ENCODE measurements around the gene MARCKSL1. TPM values are rescaled to one million over a fixed set of nuclear protein-coding genes. Genes with fewer than 3 reads are reported as not detected.
A peak's percentile ranks its signal among the peaks of the same experiment; 100 is the strongest.

Gene MARCKSL1
- polyA plus RNA-seq, 1 donor (not counting 4 experiments of a cell fraction or from before 2014, with no cell fraction given): 8.5 TPM

DNA sequence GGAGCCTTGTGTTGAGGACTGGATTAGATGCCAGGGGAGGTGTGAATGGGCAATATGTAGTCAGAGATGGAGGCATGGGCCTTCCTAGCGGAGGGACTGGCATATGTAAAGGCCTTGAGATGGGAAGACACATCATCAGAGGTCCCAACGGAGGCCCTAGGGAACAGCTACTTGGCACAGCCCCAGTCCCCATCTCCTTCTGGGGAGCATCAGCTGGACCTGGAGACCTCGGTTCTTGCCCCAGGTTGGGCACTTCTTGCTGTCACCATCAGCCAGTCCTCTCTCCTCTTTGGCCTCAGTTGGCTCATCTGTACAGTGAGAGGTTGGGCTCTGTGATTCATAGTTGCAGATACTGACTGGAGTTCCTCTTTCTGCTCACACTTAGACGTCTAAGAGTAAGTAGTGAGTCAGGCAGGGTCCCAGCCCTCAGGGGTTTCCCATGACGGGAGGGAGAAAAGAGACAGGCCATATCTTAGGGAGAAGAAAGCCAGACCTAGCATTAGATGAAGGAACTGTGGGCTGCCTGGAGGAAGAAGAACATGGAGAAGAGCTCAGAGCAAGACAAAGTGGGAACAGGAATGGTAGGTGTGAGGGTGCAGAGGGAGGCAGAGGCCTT, 3.4 kb upstream of the MARCKSL1 start:
- H4K20me1 ChIP-seq (ENCODE audit: control insufficient read depth, extremely low read depth, insufficient read depth, low read length): peaks cover 2% of the 10 kb centered on the region
- dilution Hi-C loops (cut with MboI; ENCODE audit: extremely low pct_ligation_motif_present, low sequenced_read_pairs): no loop called here
- no peak for TF ChIP-seq CTCF (optimal IDR thresholded peaks at IDR 0.05 in 1 of 3, IDR thresholded peaks at IDR 0.05 in 1 of 3, conservative IDR thresholded peaks at IDR 0.05 in 1 of 3; ENCODE audit: extremely low read depth in 1 of 3, insufficient read depth in 2 of 3, low read length in 3 of 3)
- TF ChIP-seq EZH2 (IDR thresholded peaks at IDR 0.05; ENCODE audit: low read length): no peak
- H3K9ac ChIP-seq (ENCODE audit: control insufficient read depth, extremely low read depth, insufficient read depth, low read length): no peak overlapping the region
- no peaks in the 10 kb centered on the region for H3K9me1 ChIP-seq (ENCODE audit: control insufficient read depth, extremely low read depth, insufficient read depth, low read length)
- H3K4me2 ChIP-seq (ENCODE audit: control insufficient read depth, extremely low read depth, insufficient read depth, low read depth, low read length): no peak overlapping the region
- peak; percentile 58 for DNase-seq (ENCODE audit: low read depth, low spot score)
- H3K79me2 ChIP-seq (ENCODE audit: control insufficient read depth, insufficient read depth, low read length): no peaks in the 10 kb centered on the region
- no peak overlapping the region for H3K4me3 ChIP-seq (ENCODE audit: control insufficient read depth in 2 of 3, extremely low read depth in 1 of 3, insufficient read depth in 2 of 3, low read depth in 1 of 3, low read length in 3 of 3)
- H3K4me1 ChIP-seq (ENCODE audit: control insufficient read depth, extremely low read depth, insufficient read depth, low read length): peaks cover 27% of the 10 kb centered on the region
- peaks cover 14% of the 10 kb centered on the region for H3K27me3 ChIP-seq (ENCODE audit: control insufficient read depth, extremely low read depth, insufficient read depth, low read length)
- H3K36me3 ChIP-seq (ENCODE audit: control insufficient read depth in 2 of 2, extremely low read depth in 1 of 2, insufficient read depth in 2 of 2, low read length in 2 of 2): no peaks in the 10 kb centered on the region
- no peak for FAIRE-seq
- H2AFZ ChIP-seq (ENCODE audit: control insufficient read depth, low read length): no peak overlapping the region
- H3K27ac ChIP-seq (ENCODE audit: control insufficient read depth, insufficient read depth, low read length): no peak overlapping the region
- no peaks in the 10 kb centered on the region for H3K9me3 ChIP-seq (ENCODE audit: control insufficient read depth, low read depth, low read length)

GRCh38 chr1:32338637-32339145, 2.7 kb upstream of the MARCKSL1 start:
- Histone ChIP-seq H3K4me3 (ENCODE audit: control insufficient read depth in 2 of 3, extremely low read depth in 1 of 3, insufficient read depth in 2 of 3, low read depth in 1 of 3, low read length in 3 of 3) (no peak overlapping the region), H3K79me2 (ENCODE audit: control insufficient read depth, insufficient read depth, low read length) (no peaks in the 10 kb centered on the region), H4K20me1 (ENCODE audit: control insufficient read depth, extremely low read depth, insufficient read depth, low read length) (peaks cover 2% of the 10 kb centered on the region), H3K9me1 (ENCODE audit: control insufficient read depth, extremely low read depth, insufficient read depth, low read length) (no peaks in the 10 kb centered on the region), H3K9ac (ENCODE audit: control insufficient read depth, extremely low read depth, insufficient read depth, low read length) (peak overlapping the region; percentile 37), H3K27ac (ENCODE audit: control insufficient read depth, insufficient read depth, low read length) (no peak overlapping the region), H3K27me3 (ENCODE audit: control insufficient read depth, extremely low read depth, insufficient read depth, low read length) (peaks cover 14% of the 10 kb centered on the region), H2AFZ (ENCODE audit: control insufficient read depth, low read length) (no peak overlapping the region), H3K9me3 (ENCODE audit: control insufficient read depth, low read depth, low read length) (no peaks in the 10 kb centered on the region), H3K36me3 (ENCODE audit: control insufficient read depth in 2 of 2, extremely low read depth in 1 of 2, insufficient read depth in 2 of 2, low read length in 2 of 2) (no peaks in the 10 kb centered on the region), H3K4me1 (ENCODE audit: control insufficient read depth, extremely low read depth, insufficient read depth, low read length) (peaks cover 27% of the 10 kb centered on the region), H3K4me2 (ENCODE audit: control insufficient read depth, extremely low read depth, insufficient read depth, low read depth, low read length) (no peak overlapping the region)
- DNase-seq (ENCODE audit: low read depth, low spot score): no peak
- dilution Hi-C loops (cut with MboI; ENCODE audit: extremely low pct_ligation_motif_present, low sequenced_read_pairs): no loop called here
- FAIRE-seq: no peak
- no peak for TF ChIP-seq EZH2 (IDR thresholded peaks at IDR 0.05; ENCODE audit: low read length)
- no peak for TF ChIP-seq CTCF (optimal IDR thresholded peaks at IDR 0.05 in 1 of 3, IDR thresholded peaks at IDR 0.05 in 1 of 3, conservative IDR thresholded peaks at IDR 0.05 in 1 of 3; ENCODE audit: extremely low read depth in 1 of 3, insufficient read depth in 2 of 3, low read length in 3 of 3)
